CD4-positive, alpha-beta T cell treated with Interleukin-21 for 1 hour (primary cell): ENCODE results near the gene PAF1.

ENCODE experiments used
- DNase-seq: peaks from one replicate; pipeline ENCODE4 v3.0.0-alpha.2; 2020

PAF1 gene

DNA sequence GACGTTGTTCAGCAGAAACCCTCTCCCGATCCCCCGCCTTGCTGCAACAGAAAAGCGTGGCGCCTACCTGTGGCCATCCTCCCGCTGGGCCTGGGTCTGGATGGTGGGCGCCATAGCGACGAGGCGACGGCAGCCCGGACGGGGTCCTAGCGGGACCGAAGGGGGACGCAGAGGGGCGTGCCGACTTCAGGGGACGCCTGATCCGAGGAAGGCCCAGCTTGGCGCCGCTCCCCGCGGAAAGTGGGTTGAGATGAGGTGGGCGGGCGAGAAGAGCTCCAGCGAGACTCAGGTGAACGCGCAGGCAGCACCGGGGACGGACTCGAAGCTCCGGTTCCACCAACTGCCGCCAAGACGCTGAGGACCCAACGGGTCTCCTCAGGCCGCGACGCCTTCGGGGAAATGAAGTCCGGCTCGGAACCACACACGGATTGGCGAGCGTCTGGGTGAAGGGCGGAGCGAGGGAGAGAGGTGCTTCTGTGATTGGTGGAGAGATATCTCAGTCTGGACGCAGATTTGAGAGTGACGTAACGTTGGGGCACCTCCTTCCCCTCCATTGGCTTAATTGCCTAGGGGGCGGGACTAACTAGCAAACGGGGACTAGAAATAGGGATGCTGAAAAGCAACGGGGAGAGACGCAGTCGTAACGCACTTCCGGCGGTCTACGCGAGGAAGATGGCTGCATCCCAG, at the start of gene PAF1, which contains the start of gene MED29:
TSS of gene PAF1 (minus strand) at position 356 of the 687 bp plus-strand sequence. CDS start at position 114, 242 bp downstream.
TSS of gene MED29 (plus strand) at position 628 of the 687 bp plus-strand sequence. CDS start at position 673, 45 bp downstream.
- peak; percentile 99 for DNase-seq

DNA sequence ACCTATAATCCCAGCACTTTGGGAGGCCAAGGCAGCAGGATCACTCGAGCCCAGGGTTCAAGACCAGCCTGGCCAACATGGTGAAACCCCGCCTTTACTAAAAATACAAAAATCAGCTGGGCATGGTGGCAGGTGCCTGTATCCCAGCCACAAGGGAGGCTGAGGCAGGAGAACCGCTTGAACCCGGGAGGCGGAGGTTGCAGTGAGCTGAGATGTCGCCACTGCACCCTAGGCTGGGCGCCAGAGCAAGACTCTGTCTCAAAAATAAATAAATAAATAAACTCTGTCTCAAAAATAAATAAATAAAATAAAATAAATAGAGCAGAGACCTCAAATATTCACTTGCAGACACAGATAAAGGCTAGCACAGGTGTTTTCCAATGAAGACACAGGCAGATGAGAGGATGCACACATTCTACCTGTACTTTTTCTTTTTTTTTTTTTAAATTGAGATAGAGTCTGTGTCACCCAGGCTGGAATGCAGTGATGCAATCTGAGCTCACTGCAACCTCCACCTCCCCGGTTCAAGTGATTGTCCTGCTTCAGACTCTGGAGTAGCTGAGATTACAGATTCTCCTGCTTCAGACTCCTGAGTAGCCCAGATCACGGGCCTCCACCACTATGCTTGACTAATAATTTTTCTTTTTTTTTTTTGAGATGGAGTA, 47.5 kb upstream of the PAF1 start:
- no peak for DNase-seq

GRCh38 chr19:39436350-39436716, 45.4 kb upstream of the PAF1 start:
- DNase-seq, result no peak

- peak; percentile 99 for DNase-seq
Measured at GRCh38 chr19:39435499-39436349, 44.8 kb upstream of the PAF1 start, which contains the start of gene RPS16. TSS of gene RPS16 (minus strand) at chr19:39435949. CDS start at chr19:39435895, 54 bp downstream.

- DNase-seq, result no peak
Measured at GRCh38 chr19:39434123-39435076, 43.5 kb upstream of the PAF1 start.

DNA sequence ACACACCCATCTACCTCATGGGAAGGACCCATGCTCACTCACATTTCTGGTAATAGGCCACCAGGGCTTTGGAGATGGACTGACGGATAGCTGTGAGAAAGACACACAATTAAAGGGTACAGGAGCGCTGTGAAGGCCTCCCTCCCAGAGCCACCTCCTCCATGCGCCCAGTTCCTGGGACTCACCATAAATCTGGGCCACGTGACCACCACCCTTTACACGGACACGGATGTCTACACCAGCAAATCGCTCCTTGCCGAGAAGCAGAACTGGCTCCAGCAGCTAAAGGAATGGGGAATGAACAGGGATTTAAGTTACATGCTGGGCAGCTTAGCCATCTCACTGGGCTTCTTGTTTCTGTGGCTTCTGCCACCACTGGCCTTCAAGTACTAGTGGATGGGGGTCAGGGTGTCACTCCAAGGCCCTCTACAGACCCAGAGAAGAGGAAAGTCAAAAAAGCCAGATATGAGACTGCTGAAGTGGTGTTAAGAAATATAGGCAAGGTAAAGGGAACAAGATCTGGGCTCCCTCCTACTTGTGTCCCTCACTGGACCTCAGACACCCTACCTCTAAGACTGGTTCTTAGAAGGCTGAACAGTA, 42.7 kb upstream of the PAF1 start:
- no peak for DNase-seq

GRCh38 chr19:39432677-39433025, 41.7 kb upstream of the PAF1 start:
- DNase-seq, result no peak

DNA sequence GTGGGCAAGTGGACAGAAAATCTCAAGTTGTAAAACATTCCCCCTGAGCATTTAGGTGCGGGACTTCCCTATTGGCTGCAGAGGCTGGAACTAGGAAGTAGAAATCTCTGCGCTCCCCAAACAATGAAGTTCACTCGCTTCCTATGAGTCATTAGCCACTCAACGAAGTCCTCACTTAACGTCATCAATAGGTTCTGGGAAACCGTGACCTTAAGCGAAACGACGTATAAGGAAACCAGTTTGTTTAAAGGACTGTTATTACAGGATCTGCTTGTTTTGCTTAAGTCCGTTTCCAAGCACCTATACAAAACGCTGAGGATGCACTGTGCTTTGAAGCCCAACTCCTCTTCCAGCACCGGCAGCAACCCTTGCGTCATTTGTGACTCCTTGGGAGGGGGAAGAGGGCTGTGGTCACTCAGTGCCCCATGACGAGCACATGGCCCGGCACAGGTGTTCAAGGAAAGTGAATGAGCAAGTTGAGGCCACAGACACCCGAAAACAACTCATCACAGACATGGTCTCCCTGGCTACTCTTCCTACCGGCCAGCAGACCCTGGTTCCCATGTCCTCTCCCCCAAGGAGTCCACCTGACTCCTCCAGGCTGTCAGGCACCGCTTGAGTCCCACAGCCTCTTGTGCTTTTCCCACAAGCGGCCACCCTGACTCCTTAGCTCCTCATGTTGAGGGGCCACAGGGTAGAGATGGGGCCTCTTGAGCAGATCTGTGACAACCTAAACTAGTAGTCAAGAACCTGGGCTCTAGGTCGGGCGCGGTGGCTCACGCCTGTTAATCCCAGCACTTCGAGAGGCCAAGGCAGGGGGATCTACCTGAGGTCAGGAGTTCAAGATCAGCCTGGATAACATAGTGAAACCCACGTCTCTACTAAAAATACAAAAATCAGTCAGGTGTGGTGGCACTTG, 40.0 kb upstream of the PAF1 start:
- DNase-seq, result peak; percentile 88

DNA sequence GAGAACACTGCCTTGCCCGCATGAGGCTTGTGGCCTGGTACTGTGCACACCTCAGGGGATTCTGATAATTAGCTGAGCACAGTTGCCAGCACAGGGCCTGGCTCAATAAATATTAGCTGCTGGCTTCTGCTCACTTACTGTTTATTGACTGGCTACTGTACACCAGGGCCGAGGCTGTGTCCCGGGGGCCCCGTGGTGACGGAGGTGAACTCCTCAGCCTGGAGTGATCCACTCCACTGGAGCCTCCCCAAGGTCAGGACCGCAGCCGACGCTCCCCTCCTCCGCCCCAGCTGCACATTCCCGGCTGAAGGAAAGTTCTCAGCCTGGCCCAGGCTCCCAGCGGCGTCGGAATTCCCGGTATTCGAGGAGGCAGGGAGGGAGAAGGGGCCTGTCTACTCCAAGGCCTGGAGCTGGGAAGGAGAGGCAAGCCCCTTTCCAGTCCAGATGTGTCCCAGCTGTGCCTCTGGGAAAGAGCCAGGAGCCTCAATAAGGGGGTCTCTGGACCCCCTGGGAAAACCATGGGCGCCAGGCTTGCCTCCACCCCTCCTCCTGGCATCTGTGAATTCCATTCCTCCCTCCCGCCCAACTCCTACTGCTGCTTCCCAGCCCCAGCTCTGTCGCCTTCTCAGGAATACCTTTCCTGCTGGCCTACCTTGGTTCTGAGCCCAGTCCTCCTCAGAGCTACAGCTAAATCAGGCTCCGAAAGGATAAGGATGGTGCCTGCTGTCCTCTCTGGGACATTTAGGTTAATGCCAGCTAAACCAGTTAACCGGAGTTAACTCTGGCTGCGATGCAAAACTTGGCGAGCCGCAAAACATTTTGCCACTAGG, 37.6 kb upstream of the PAF1 start:
- peak; percentile 20 for DNase-seq

- no peak for DNase-seq
Measured at GRCh38 chr19:39427707-39428106, 36.8 kb upstream of the PAF1 start.

DNA sequence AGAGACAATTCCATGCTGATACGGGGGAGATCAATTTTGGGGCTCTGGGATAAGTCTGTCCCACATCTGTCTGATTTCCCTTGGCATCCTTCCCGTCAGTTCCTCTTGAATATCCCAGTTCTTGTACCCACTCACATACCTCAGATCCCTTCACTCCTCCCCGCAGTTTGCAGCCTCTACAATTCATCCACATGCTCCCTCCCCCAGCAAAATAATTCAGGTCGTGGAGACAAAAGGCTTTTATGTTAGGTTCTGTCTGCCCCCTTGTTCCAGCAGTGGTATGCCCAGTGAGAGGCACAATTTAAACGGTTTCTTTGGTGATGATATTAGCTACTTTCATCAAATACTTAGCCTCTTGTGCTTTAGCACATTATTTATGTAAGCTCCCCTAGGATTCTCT, 35.3 kb upstream of the PAF1 start:
- no peak for DNase-seq

- no peak for DNase-seq
Measured at GRCh38 chr19:39425744-39426143, 34.8 kb upstream of the PAF1 start.

DNA sequence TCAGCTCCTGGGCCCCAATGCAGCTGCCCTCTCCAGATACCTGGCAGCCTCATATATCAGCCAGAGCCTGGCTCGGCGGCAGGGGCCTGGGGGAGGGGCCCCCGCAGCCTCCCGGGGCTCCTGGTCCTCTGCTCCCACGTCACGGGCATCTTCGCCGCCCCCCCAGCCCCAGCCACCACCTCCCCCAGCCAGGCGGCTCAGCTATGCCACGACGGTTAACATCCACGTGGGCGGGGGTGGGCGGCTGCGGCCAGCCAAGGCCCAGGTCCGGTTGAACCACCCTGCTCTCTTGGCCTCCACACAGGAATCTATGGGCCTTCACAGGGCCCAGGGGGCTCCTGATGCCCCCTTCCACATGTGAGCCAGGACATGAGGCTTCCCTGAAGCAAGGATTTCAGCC, 34.0 kb upstream of the PAF1 start:
- no peak for DNase-seq

DNA sequence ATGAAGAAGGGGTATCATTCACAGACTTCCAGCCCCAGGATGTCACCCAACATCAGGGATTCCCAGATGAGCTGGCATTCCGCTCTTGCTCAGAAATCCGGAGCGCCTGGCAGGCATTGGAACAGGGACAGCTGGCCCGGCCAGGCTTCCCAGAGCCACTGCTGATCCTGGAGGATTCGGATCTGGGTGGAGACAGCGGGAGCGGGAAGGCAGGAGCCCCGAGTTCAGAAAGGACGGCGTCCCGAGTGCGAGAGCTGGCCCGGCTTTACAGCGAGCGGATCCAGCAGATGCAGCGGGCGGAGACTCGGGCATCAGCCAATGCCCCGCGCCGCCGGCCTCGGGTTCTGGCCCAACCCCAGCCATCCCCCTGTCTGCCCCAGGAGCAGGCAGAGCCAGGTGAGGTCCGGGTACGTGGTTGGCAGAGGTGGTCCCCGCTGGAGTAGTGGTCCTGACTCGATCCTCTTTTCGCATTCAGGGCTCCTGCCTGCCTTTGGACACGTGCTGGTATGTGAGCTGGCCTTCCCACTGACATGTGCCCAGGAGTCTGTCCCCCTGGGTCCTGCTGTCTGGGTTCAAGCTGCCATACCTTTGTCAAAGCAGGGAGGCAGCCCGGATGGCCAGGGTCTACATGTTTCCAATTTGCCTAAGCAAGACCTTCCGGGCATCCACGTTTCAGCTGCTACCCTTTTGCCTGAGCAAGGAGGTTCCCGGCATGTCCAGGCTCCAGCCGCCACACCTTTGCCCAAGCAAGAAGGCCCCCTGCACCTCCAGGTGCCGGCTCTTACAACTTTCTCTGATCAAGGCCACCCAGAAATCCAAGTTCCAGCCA, 32.6 kb upstream of the PAF1 start:
- DNase-seq, result no peak

DNA sequence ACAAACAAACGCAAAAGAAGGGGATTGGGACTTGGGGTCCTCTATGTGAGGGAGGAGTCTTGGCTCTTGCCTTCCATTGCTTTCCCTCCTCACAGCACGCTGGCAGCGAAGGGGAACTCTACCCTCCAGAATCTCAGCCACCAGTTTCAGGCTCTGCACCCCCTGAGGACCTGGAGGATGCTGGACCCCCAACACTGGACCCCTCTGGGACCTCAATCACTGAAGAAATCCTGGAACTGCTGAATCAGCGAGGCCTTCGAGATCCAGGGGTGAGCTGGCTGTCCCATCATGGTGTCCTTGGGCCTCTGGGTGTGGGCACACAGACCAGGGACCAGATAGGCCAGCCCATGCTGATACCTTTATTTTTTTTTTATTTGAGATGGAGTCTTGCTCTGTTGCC, 31.1 kb upstream of the PAF1 start:
- no peak for DNase-seq

DNA sequence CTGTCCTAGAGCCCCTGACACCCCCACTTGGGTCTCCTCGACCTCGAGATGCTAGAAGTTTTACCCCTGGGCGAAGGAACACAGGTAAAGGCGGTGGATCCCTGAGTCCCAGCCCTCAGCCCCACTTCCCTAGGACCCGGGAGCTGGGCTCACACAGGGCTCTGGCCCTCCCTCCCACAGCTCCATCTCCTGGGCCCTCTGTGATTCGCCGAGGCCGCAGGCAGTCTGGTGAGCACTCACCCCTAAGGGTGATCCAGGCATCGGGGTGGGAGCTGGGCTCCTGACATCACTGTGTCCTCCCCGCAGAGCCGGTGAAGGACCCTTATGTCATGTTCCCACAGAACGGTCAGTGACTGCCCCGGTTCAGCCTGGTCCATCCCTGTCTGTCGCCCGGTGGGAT, 29.9 kb upstream of the PAF1 start:
- DNase-seq, result no peak

DNA sequence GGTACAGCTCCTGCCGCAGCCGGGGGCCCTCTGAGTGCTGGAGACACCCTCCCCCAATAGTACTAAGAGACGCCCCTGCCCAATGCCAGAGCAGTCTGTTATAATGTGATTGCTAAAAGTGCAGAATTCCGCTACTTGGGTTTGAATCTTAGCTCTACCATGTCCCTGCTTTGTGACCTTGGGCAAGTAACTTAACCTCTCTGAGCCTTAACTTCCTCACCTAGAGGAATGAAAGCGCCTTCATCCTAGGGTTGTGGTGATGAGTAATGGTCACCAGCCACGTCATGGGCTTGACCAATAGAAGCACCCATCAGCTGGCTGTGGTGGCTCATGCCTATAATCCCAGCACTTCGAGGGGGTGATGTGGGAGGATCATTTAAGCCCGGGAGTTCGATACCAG, 28.1 kb upstream of the PAF1 start:
- no peak for DNase-seq

GRCh38 chr19:39417463-39418181, 26.7 kb upstream of the PAF1 start:
- DNase-seq, result no peak
